ENCODE measurements around the gene ZEB2.

GRCh38 chr2:144477957-144478311 lies 42.0 kb downstream of the ZEB2 start:
- TF ChIP-seq, protein P1, sequence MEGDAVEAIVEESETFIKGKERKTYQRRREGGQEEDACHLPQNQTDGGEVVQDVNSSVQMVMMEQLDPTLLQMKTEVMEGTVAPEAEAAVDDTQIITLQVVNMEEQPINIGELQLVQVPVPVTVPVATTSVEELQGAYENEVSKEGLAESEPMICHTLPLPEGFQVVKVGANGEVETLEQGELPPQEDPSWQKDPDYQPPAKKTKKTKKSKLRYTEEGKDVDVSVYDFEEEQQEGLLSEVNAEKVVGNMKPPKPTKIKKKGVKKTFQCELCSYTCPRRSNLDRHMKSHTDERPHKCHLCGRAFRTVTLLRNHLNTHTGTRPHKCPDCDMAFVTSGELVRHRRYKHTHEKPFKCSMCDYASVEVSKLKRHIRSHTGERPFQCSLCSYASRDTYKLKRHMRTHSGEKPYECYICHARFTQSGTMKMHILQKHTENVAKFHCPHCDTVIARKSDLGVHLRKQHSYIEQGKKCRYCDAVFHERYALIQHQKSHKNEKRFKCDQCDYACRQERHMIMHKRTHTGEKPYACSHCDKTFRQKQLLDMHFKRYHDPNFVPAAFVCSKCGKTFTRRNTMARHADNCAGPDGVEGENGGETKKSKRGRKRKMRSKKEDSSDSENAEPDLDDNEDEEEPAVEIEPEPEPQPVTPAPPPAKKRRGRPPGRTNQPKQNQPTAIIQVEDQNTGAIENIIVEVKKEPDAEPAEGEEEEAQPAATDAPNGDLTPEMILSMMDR (IDR thresholded peaks at IDR 0.05) = no peak
- TF ChIP-seq POLR2A (IDR thresholded peaks at IDR 0.05) = no peak

Data from ovary (tissue), 3 donors.